Measurements from ENCODE around the gene GRK6. TPM values are rescaled to one million over a fixed set of nuclear protein-coding genes. Genes with fewer than 3 reads are reported as not detected.

The GRK6 gene
- total RNA-seq, 1 donor from 2014 or later = 17.6 TPM

GRCh38 chr5:177458912-177459350, 32.5 kb downstream of the GRK6 start:
- DNase-seq (no peak), ATAC-seq (no peak)
- intact Hi-C loops (cut with micrococcal nuclease) = no loop called here

- ATAC-seq (no peak), DNase-seq (no peak)
- intact Hi-C loops (cut with micrococcal nuclease) = no loop called here
Measured at GRCh38 chr5:177459357-177459756, 32.9 kb downstream of the GRK6 start.

- DNase-seq = no peak
- ATAC-seq = no peak
- intact Hi-C loops (cut with micrococcal nuclease) = no loop called here
Measured at GRCh38 chr5:177459819-177460628, 33.5 kb downstream of the GRK6 start.

- peak; percentile 42 for ATAC-seq
- DNase-seq = peak; percentile 61
- intact Hi-C loops (cut with micrococcal nuclease) = no loop called here
Measured at GRCh38 chr5:177462021-177462670, 35.7 kb downstream of the GRK6 start.

GRCh38 chr5:177465044-177465443, 38.6 kb downstream of the GRK6 start:
- DNase-seq (no peak), ATAC-seq (no peak)
- intact Hi-C loops (cut with micrococcal nuclease) = no loop called here

GRCh38 chr5:177466861-177467260, 40.4 kb downstream of the GRK6 start:
- no peak for ATAC-seq
- intact Hi-C loops (cut with micrococcal nuclease) = no loop called here
- no peak for DNase-seq

- ATAC-seq (no peak), DNase-seq (no peak)
Measured at GRCh38 chr5:177467436-177467835, 41.0 kb downstream of the GRK6 start.

GRCh38 chr5:177468329-177468684, 41.8 kb downstream of the GRK6 start:
- intact Hi-C loops (cut with micrococcal nuclease) = no loop called here
- DNase-seq (no peak), ATAC-seq (no peak)

More at GRCh38 chr5:177467436-177467835, 41.0 kb downstream of the GRK6 start:
- intact Hi-C loops (cut with micrococcal nuclease) = no loop called here

GRCh38 chr5:177468685-177469628, 42.5 kb downstream of the GRK6 start:
- ATAC-seq (peak; percentile 61), DNase-seq (peak; percentile 79)
- intact Hi-C loops (cut with micrococcal nuclease) = no loop called here

GRCh38 chr5:177469750-177470525, 43.5 kb downstream of the GRK6 start:
- no peak for ATAC-seq
- intact Hi-C loops (cut with micrococcal nuclease) = no loop called here
- DNase-seq = peak; percentile 24

GRCh38 chr5:177470759-177471536, 44.5 kb downstream of the GRK6 start:
- intact Hi-C loops (cut with micrococcal nuclease) = no loop called here
- no peak for DNase-seq
- ATAC-seq = no peak

GRCh38 chr5:177471610-177472356, 45.3 kb downstream of the GRK6 start:
- intact Hi-C loops (cut with micrococcal nuclease) = no loop called here
- DNase-seq = peak; percentile 83
- peak; percentile 59 for ATAC-seq

GRCh38 chr5:177472460-177473442, 46.3 kb downstream of the GRK6 start:
- DNase-seq (peak; percentile 57), ATAC-seq (peak; percentile 3)
- intact Hi-C loops (cut with micrococcal nuclease) = no loop called here

GRCh38 chr5:177473443-177474001, 47.0 kb downstream of the GRK6 start, which contains the start of gene DBN1:
DBN1 (minus strand) TSS chr5:177473634; CDS start chr5:177473521, 113 bp downstream.
- intact Hi-C loops (cut with micrococcal nuclease) = no loop called here
- ATAC-seq = peak; percentile 49
- peak; percentile 75 for DNase-seq

GRCh38 chr5:177474002-177474476, 47.6 kb downstream of the GRK6 start:
- intact Hi-C loops (cut with micrococcal nuclease) = no loop called here
- ATAC-seq = no peak
- DNase-seq = no peak

Measured in left ventricle myocardium superior (tissue), 1 donor.